Endodermal cell (in vitro differentiated cells): ENCODE measurements around the gene GNL2. TPM values are rescaled to one million over a fixed set of nuclear protein-coding genes. Genes with fewer than 3 reads are reported as not detected.

Experiments
- DNase-seq: peaks from one replicate; pipeline ENCODE4 v3.0.0-alpha.2; 2017
- H3K27ac ChIP-seq: 2 replicates; pipeline ENCODE4 v1.5.1; 2013; ENCODE audit warnings: mild to moderate bottlenecking, low read depth, low read length, moderate library complexity
- H3K27me3 ChIP-seq: 2 replicates; pipeline ENCODE4 v1.6.1; 2013; ENCODE audit warnings: mild to moderate bottlenecking, low read length, moderate library complexity; ENCODE audit not compliant: insufficient read depth, control insufficient read depth, poor library complexity, severe bottlenecking
- H3K36me3 ChIP-seq: 2 replicates; pipeline ENCODE4 v1.7.0; 2013; ENCODE audit warnings: mild to moderate bottlenecking, low read length, moderate library complexity; ENCODE audit not compliant: control insufficient read depth, insufficient read depth
- H3K4me1 ChIP-seq: one replicate; pipeline ENCODE4 v1.7.0; 2013; ENCODE audit warnings: low read length; ENCODE audit not compliant: control insufficient read depth, insufficient read depth
- H3K4me3 ChIP-seq: 2 replicates; pipeline ENCODE4 v1.5.1; 2013; ENCODE audit warnings: mild to moderate bottlenecking, low read length, moderate library complexity
- H3K9ac ChIP-seq: 2 replicates; pipeline ENCODE4 v1.6.1; 2013; ENCODE audit warnings: mild to moderate bottlenecking, low read length, moderate library complexity; ENCODE audit not compliant: poor library complexity, severe bottlenecking; ENCODE audit errors: extremely low read depth
- H3K9me3 ChIP-seq: 2 replicates; pipeline ENCODE4 v1.6.1; 2013; ENCODE audit warnings: mild to moderate bottlenecking, low read length, moderate library complexity; ENCODE audit not compliant: control insufficient read depth
- H3K27ac Mint-ChIP-seq: 2 replicates; pipeline ENCODE4 v1.8.0; 2020; ENCODE audit warnings: mixed read lengths
- H3K27me3 Mint-ChIP-seq: 2 replicates; pipeline ENCODE4 v1.8.0; 2021; ENCODE audit warnings: mild to moderate bottlenecking, mixed read lengths; ENCODE audit not compliant: insufficient read depth
- H3K36me3 Mint-ChIP-seq: 2 replicates; pipeline ENCODE4 v1.8.0; 2020; ENCODE audit warnings: low read depth, mixed read lengths
- H3K4me1 Mint-ChIP-seq: 2 replicates; pipeline ENCODE4 v1.8.0; 2020; ENCODE audit warnings: mixed read lengths
- H3K4me3 Mint-ChIP-seq: 2 replicates; pipeline ENCODE4 v1.8.0; 2020; ENCODE audit warnings: mild to moderate bottlenecking, moderate library complexity, mixed read lengths
- H3K9me3 Mint-ChIP-seq: 2 replicates; pipeline ENCODE4 v1.8.0; 2020; ENCODE audit warnings: mild to moderate bottlenecking, mixed read lengths
- WGBS, 2 experiments: methylation state at CpG; one replicate each; pipeline versions ENCODE4 v1.1.5 to v1.1.7; 2013; ENCODE audit warnings: missing lambda C conversion rate in 2 of 2, mixed read lengths in 1 of 2; ENCODE audit not compliant: insufficient coverage in 1 of 2, insufficient read length in 1 of 2; 5-methylcytosine and 5-hydroxymethylcytosine counted together
- total RNA-seq, 2 donors: library from RNA; stranded (reverse); fragmentation: NEBNext Ultra II Directional in 1 of 2; extraction: Animal tissue kit (Norgen Biotek cat#: 25700) in 1 of 2; gene quantifications; 2 replicates in 1 of 2; 3 replicates in 1 of 2; pipeline ENCODE4 v1.2.1, GENCODE V29; 2021
- TF ChIP-seq, protein P1 (sequence below): fragments of 200-600 bp; sonication (generic); conservative IDR thresholded peaks from 2 replicates; pipeline ENCODE4 v1.5.0; 2021; ENCODE audit warnings: antibody characterized with exemption, mild to moderate bottlenecking

The GNL2 gene
- total RNA-seq, 2 donors from 2014 or later = 70.7 to 80.9 TPM

- Histone ChIP-seq H3K9me3 (no peaks in the 10 kb centered on the region), H3K4me3 (no peak overlapping the region), H3K36me3 (no peaks in the 10 kb centered on the region), H3K27ac (no peak overlapping the region), H3K9ac (no peak overlapping the region), H3K4me1 (no peaks in the 10 kb centered on the region), H3K27me3 (peaks cover 100% of the 10 kb centered on the region)
- DNase-seq = no peak
- Mint-ChIP-seq H3K36me3 (no peaks in the 10 kb centered on the region), H3K27ac (no peak overlapping the region), H3K27me3 (peaks cover 41% of the 10 kb centered on the region), H3K4me3 (peak overlapping the region; percentile 40), H3K9me3 (no peaks in the 10 kb centered on the region), H3K4me1 (no peaks in the 10 kb centered on the region)
- WGBS, 2 experiments = 12 to 15% methylated on average over 18 to 26 of the region's 26 CpGs
- TF ChIP-seq, protein P1, sequence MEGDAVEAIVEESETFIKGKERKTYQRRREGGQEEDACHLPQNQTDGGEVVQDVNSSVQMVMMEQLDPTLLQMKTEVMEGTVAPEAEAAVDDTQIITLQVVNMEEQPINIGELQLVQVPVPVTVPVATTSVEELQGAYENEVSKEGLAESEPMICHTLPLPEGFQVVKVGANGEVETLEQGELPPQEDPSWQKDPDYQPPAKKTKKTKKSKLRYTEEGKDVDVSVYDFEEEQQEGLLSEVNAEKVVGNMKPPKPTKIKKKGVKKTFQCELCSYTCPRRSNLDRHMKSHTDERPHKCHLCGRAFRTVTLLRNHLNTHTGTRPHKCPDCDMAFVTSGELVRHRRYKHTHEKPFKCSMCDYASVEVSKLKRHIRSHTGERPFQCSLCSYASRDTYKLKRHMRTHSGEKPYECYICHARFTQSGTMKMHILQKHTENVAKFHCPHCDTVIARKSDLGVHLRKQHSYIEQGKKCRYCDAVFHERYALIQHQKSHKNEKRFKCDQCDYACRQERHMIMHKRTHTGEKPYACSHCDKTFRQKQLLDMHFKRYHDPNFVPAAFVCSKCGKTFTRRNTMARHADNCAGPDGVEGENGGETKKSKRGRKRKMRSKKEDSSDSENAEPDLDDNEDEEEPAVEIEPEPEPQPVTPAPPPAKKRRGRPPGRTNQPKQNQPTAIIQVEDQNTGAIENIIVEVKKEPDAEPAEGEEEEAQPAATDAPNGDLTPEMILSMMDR = no peak
These were observed 39.5 kb upstream of the GNL2 start for GRCh38 chr1:37634992-37635902.

DNA sequence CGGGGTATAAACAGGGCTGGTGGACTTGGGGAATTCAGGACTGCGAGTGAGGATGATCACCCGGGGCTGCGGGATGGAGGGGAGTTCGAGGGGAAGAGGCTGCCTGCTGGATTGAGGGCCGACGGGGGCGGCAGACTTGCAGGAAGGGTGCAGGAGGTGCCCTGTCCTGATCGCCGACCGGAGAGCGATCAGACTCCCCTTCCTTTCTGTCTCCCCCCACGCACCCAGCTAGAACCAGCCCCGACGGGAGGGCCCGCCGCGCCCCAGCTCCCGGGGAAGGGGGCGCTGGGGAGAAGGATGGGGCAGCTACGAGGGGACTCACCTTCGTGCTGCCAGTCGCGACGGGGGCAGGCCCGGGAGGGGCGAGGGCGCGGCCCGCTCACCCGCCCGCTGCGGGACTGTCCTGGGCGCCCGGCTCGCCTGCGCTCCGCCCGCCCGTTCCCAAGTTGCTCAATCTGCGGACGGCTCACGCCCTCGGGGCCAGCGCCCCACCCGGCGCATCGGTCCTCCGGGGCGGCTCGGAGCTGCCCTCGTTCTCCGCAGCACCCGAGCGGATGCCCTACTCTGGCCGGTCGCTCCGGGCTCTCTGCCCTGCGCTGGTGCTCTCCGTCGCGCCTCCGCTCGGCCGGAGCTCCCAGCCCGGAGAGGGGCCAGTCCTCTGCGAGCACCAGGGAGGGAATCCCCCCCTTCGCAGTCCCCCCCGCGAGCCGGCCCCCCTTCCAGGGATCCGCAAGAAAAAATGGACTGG is 38.7 kb upstream of the GNL2 start, which contains the start of gene RSPO1:
Gene RSPO1 (minus strand): TSS at position 649 of the 748 bp plus-strand sequence. CDS start 5,231 bp downstream, outside the sequence.
- Histone ChIP-seq H3K9ac (no peak within 1 kb of the TSS), H3K27me3 (peaks cover 100% of the 10 kb centered on the region), H3K27ac (no peak within 1 kb of the TSS), H3K9me3 (no peaks in the 10 kb centered on the region), H3K36me3 (no peaks in the 10 kb centered on the region), H3K4me3 (no peak within 1 kb of the TSS), H3K4me1 (no peaks in the 10 kb centered on the region)
- no peaks in the 10 kb centered on the region for H3K4me1 Mint-ChIP-seq
- no peak within 1 kb of the TSS for H3K27ac Mint-ChIP-seq
- H3K36me3 Mint-ChIP-seq = no peaks in the 10 kb centered on the region
- peaks cover 50% of the 10 kb centered on the region for H3K27me3 Mint-ChIP-seq
- H3K9me3 Mint-ChIP-seq = no peaks in the 10 kb centered on the region
- H3K4me3 Mint-ChIP-seq = peak within 1 kb of the TSS; percentile 40
- TF ChIP-seq, protein P1 = no peak
- WGBS, 2 experiments = 2 to 3% methylated on average over 17 to 72 of the region's 72 CpGs
- peak; percentile 73 for DNase-seq

DNA sequence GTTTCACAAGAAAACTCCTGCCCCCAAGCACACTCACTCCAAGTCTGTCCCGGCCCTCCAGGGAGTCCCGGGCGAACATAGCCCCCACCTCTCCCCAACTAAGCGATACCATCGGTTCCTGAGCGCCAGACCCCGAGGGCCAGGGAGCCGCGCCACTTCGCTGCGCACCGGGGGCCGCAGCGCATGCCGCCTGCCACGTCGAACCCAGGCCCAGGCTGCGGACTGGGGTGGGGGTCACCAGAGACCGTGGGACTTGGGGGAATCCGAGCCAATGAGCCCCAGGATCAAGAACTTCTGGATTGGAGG is 38.2 kb upstream of the GNL2 start:
- Histone ChIP-seq H3K9ac (no peak overlapping the region), H3K4me3 (no peak overlapping the region), H3K9me3 (no peaks in the 10 kb centered on the region), H3K4me1 (no peaks in the 10 kb centered on the region), H3K27ac (no peak overlapping the region), H3K27me3 (peaks cover 100% of the 10 kb centered on the region), H3K36me3 (no peaks in the 10 kb centered on the region)
- no peaks in the 10 kb centered on the region for H3K36me3 Mint-ChIP-seq
- TF ChIP-seq, protein P1 = no peak
- H3K27me3 Mint-ChIP-seq = peaks cover 55% of the 10 kb centered on the region
- DNase-seq = no peak
- peak overlapping the region; percentile 29 for H3K4me3 Mint-ChIP-seq
- no peaks in the 10 kb centered on the region for H3K9me3 Mint-ChIP-seq
- 5 to 7% methylated on average over 6 to 20 of the region's 20 CpGs for WGBS, 2 experiments
- H3K4me1 Mint-ChIP-seq = no peaks in the 10 kb centered on the region
- H3K27ac Mint-ChIP-seq = no peak overlapping the region
